GM21447 (cell line): Measurements from ENCODE around the gene NT5C.
"Not testable (repeated sequence)": the region's sequence is repeated elsewhere in the genome, so short reads cannot be mapped to it uniquely, and the experiment has no call there.

Source experiments
- ATAC-seq: cut with Tn5 transposase; IDR thresholded peaks from one replicate; pipeline ENCODE4 v1.9.1; 2021; ENCODE audit not compliant: unreplicated experiment

NT5C gene

GRCh38 chr17:75144816-75145512 is 13.4 kb upstream of the NT5C start:
- ATAC-seq = no peak

DNA sequence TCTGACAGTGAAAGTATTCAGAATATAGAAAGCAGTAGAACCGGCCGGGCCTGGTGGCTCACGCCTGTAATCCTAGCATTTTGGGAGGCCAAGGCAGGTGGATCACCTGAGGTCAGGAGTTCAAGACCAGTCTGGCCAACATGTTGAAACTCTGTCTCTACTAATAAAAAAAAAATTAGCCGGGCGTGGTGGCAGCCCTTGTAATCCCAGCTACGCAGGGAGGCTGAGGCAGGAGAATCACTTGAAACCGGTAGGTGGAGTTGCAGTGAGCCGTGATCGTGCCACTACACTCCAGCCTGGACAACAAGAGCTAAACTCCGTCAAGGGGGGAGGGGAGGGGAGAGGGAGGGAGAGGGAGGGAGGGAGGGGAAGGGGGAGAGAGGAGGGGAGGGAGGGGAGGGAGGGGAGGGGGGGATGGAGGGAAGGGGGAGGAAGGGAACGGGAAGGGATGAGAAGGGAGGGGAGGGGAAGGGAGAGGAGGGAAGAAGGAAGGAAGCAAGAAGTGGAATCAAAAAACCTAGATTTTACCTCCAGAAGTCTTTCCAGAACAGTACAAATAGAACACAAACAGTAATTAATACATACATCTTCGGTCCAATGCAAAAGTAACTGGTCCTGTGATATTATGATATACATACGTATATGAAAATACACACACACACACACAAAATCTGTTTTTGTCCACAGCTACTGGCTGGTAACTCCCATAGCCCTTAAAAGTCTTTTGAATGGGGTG is 10.9 kb upstream of the NT5C start:
- no peak for ATAC-seq

DNA sequence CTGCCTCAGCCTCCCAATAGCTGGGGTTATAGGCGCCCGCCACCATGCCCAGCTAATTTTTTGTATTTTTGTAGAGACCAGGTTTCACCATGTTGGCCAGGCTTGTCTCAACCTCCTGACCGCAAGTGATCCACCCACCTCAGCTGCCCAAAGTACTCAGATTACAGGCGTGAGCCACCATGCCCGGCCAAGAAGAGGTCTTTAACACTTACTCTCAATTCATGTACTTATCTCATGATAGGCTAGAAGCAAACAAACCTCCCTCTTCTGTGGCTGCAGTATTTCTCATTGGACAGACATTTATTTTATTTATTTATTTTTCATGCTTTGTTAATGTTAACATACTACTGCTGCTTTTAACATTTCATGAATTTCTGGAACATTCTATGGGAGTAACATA is 7.0 kb upstream of the NT5C start:
- no peak for ATAC-seq

- not testable (repeated sequence) for ATAC-seq
Observed at GRCh38 chr17:75137762-75138161, 6.2 kb upstream of the NT5C start.

DNA sequence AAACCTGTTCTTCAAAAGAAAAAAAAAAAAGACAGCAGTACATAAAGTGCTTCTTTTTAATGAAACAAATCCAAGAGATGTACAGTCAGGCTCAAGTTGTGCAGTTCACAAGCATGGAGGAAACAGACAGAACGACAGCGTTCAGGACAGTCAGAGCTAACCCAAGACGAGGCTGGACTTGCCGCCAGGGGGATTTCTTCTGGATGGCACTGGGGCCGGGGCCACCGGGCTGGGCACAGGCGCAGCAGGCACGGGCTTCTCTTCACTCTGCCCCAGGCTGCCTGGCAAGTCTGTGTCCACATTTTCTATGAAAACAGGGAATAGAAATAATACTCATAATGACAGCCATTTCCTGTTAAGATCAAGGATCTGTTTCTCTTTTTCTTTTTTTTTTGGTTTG is 4.4 kb upstream of the NT5C start:
- ATAC-seq = no peak

GRCh38 chr17:75135452-75135851 is 3.9 kb upstream of the NT5C start:
- no peak for ATAC-seq

- not testable (repeated sequence) for ATAC-seq
Observed at GRCh38 chr17:75133607-75134347, 2.2 kb upstream of the NT5C start.

DNA sequence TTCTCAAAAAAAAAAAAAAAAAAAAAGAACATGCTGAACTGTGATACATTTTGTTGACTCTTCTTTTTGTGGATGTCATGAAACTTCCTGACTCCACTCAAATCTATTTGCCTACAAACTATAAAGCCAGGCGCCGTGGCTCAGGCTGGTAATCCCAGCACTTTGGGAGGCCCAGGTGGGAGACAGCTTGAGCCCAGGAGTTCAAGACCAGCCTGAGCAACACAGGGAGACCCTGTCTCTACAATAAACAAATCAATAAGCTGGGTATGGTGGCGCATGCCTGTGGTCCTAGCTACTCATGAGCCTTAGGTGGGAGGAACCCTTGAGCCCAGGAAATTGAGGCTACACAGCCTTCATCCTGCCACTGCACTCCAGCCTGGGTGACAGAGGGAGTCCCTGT is 1.5 kb upstream of the NT5C start:
- ATAC-seq = no peak

- not testable (repeated sequence) for ATAC-seq
Observed at GRCh38 chr17:75132018-75133000, 767 bp upstream of the NT5C start.

- ATAC-seq = no peak
Observed at GRCh38 chr17:75130632-75131277, 787 bp downstream of the NT5C start.

- ATAC-seq = no peak
Observed at GRCh38 chr17:75130059-75130631, 1.4 kb downstream of the NT5C start.

DNA sequence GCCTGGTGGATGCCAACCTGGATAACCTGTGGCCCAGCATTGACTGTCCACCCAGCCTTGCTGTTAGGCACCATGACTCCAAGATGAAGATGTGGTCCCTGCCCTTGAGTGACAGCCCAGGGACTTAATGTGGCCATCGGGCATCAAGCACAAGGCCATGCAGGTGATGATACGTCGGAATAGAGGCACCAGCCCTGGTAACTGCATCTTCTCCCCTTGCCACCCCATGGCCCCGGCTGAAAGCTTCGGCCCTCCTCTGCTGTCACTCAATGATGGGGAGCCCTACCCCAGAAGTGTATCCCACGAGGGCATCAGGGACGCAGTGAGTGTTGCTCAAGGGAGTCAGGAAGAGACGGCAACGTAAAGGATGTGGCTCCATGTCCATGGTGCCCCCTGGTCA is 2.0 kb downstream of the NT5C start:
- ATAC-seq = no peak

- no peak for ATAC-seq
Observed at GRCh38 chr17:75128694-75129505, 2.6 kb downstream of the NT5C start.

DNA sequence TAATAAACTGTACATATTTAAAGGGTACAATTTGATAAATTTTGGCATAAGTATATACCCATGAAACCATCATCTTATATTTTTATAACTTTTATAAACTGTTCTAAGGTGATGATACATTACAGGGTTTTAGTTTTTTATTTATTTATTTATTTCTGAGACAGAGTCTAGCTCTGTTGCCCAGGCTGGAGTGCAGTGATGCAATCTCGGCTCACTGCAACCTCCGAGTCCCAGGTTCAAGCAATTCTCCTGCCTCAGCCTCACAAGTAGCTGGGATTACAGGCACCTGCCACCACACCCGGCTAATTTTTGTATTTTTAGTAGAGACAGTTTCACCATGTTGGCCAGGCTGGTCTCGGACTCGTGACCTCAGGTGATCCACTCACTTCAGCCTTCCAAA is 3.6 kb downstream of the NT5C start:
- ATAC-seq = not testable (repeated sequence)

DNA sequence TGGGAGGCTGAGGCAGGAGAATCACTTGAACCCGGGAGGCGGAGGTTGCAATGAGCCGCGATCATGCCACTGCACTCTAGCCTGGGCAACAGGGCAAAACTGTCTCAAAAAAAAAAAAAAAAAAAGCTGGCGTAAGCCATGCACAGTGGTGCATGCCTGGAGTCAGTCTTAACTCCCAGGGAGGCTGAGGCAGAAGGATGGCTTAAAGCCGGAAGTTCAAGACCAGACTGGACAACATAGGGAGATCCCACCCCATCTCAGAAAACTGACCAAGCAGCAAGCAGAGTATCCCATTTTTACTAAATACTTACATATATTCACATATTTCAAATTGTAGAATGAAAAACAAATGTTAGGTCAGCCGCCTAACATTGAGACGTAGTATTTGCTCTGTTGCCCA is 4.6 kb downstream of the NT5C start:
- ATAC-seq = no peak

- ATAC-seq = no peak
Observed at GRCh38 chr17:75125984-75126383, 5.6 kb downstream of the NT5C start.

DNA sequence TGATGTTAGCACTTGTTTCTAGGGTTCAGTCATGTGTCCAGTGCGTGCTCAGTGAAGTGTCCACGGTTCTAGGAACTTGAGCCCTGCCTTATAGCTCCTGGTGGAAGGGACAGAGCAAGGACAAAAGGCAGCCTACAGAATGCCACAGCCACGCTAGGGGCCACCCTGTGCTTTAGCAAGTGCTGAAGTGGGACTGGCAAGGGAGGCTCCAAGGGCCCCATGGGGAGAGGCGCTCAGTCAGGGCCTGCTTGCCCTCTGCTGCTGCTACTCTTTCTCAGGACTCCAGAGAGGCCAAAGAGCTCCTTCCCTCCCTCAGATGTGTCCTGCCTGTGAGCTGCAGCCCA is 6.8 kb downstream of the NT5C start:
- no peak for ATAC-seq

GRCh38 chr17:75124041-75124818 is 7.3 kb downstream of the NT5C start:
- ATAC-seq = no peak
